GM18520 (cell line): ENCODE results near the gene CTNNBL1.

Source experiments
- ATAC-seq: cut with Tn5 transposase; IDR thresholded peaks from one replicate; pipeline ENCODE4 v1.9.1; 2021; ENCODE audit not compliant: unreplicated experiment

The CTNNBL1 gene

DNA sequence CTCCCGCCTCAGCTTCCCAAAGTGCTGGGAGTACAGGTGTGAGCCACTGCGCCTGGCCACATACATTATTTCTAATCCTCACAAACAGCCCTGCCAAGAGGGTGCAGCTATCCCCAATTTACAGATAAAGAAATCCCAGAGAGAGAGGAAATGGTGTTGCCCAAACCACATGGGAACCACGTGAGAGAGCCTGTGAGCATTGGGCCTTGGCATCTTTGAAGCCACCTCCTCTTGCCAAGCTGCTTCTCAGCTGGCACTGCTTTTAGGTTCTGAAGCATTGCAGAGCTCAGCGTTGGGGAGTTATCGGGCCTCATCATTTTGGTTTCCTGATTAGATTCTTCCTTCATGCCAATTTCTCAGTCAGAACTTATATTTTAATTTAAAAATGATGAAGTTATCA is 80.3 kb downstream of the CTNNBL1 start:
- no peak for ATAC-seq

- ATAC-seq, result no peak
These were observed 81.4 kb downstream of the CTNNBL1 start for GRCh38 chr20:37775200-37775599.

DNA sequence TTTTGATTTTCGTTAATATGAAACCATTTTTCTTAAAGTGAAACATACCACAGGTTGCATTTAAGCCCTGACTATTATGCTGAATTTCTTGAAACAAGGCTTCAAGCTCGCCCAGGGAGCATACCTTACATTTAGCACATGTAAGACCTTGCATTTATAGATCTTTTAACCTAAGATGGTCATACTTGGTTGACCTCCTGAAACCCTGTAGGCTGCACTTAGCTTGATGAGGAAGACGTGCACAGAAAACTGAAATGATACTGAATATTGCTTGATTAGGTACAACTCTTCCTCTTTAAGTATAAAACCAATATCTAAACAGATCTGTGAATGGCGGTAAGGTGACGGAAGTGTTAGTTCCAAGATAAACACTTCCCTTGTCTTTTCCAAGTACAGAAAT is 82.2 kb downstream of the CTNNBL1 start:
- no peak for ATAC-seq

- ATAC-seq, result no peak
These were observed 82.7 kb downstream of the CTNNBL1 start for GRCh38 chr20:37776526-37776925.

GRCh38 chr20:37777012-37777950 is 83.5 kb downstream of the CTNNBL1 start:
- ATAC-seq, result no peak

DNA sequence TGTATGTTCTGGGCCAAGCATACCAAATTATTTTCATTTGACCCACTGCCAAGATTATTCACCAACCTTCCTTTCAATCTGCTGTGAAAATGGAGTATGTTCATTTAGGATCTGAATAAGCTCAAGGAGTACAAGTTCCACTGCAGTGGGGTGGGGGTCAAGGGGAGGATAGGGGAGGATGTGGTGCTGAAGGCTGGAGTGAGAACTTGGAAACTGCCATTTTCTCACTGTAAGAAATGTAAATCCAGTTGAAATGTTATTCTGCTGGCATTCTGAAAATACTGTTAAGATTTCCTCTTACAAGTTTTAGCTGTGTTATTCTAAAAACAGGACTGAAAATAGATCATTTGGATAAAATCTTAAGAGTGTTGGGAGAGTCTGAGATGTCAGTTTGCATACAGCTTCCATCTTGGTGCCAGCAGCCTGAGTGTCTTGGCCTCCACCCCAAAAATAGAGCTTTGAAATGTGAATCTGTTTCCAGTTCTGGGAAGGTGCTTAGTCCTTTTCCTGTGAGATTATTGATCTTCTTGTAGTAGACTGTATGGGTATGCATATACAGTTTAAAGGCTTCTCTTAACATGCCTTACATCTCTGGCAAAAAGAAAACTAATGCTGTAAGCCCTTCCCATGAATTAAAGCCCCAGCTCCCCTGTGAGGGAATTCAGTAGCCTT is 84.3 kb downstream of the CTNNBL1 start:
- ATAC-seq, result no peak

- no peak for ATAC-seq
These were observed 87.8 kb downstream of the CTNNBL1 start for GRCh38 chr20:37781626-37782025.

GRCh38 chr20:37786043-37786442 is 92.2 kb downstream of the CTNNBL1 start:
- no peak for ATAC-seq

GRCh38 chr20:37789408-37789807 is 95.6 kb downstream of the CTNNBL1 start:
- ATAC-seq, result no peak

GRCh38 chr20:37790900-37791299 is 97.1 kb downstream of the CTNNBL1 start:
- ATAC-seq, result no peak

DNA sequence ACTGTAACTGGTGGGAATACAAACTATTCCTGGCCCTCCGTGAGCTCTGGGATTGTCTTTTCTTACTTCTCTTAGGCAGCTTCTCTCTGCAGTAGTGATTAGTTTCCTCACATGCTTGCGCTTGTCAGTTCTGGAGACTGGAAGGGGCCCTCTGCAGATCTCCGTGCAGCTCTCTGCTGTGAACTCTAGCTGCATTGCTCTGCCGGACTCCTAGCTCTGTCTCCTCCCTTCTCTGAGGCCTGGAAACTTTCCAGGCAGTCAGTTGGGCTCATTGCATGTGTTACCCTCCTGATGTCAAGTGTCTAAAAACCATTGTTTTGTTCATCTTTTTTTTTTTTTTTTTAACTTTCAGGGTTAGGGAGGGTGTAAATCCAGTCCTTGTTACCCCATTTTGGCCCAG is 102.3 kb downstream of the CTNNBL1 start:
- no peak for ATAC-seq

DNA sequence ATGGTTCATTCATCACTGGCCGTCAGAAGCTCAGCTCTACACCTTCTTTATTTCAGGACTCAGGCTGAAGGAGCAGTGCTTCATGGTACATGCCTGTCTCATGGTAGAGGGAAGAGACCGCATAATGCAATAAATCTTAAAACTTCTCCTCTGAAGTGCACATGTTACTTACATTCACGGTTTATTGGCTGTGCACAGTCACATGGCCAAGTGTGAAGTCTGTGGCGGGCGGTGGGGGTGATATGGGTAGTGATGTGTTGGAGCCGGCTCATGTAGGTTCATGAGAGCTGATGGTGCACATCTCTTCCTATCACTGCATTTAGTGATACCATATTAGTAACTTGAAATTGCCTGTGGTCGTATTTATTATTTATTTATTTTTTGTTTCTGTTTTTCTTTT is 102.9 kb downstream of the CTNNBL1 start:
- ATAC-seq, result no peak

GRCh38 chr20:37797669-37798175 is 103.9 kb downstream of the CTNNBL1 start:
- ATAC-seq, result no peak

DNA sequence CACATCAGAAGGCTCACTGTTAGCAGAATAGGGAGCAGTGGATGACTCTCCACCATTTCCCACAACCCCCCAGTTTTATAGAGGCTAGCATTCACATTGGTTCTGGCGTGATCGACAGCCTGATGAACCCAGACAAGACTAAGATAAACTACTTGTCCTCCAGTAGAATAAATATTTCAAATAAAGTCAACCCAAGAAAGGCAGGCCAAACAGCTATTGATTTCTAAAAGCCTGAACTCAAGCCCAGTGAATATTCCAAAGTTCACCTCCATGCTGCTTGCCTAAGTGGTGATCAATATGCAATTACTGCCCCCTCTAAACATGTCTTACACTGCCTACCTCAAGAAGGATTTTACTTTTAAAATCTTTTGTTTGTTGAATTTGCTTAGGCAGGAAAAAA is 104.5 kb downstream of the CTNNBL1 start:
- ATAC-seq, result no peak

DNA sequence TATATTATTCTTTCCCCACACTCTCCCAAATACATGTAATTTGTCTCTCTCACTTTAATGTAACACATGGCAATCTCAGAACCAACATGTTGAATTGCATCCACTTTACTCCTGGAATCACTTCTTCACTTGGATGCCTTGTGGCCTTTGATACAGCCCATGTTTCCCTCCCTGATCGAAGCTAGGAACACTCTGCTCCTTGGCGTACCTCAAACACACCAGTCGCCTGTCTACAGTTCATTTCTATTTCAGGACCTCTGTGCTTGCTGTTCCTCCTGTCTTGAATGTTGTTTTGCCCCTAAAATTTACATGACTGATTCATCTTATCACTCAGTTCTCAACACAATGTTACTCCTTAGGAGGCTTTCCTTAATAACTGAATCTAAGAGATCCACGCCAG is 106.8 kb downstream of the CTNNBL1 start:
- ATAC-seq, result no peak

DNA sequence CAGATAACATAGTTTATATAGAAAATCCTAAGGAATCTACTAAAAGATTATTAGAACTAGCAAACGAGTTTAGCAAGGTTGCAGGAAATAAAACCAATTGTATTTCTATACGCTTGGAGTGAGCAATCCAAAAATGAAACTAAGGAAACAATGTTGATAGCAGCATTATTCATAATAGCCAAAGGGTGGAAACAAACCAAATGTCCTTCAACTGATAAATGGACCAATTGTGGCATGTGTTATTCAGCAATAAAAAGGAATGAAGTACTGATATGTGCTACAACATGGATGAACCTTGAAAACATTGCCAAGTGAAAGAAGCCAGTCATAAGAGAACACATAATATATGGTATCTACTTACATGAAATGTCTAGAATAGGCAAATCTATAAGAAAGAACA is 108.1 kb downstream of the CTNNBL1 start:
- no peak for ATAC-seq

DNA sequence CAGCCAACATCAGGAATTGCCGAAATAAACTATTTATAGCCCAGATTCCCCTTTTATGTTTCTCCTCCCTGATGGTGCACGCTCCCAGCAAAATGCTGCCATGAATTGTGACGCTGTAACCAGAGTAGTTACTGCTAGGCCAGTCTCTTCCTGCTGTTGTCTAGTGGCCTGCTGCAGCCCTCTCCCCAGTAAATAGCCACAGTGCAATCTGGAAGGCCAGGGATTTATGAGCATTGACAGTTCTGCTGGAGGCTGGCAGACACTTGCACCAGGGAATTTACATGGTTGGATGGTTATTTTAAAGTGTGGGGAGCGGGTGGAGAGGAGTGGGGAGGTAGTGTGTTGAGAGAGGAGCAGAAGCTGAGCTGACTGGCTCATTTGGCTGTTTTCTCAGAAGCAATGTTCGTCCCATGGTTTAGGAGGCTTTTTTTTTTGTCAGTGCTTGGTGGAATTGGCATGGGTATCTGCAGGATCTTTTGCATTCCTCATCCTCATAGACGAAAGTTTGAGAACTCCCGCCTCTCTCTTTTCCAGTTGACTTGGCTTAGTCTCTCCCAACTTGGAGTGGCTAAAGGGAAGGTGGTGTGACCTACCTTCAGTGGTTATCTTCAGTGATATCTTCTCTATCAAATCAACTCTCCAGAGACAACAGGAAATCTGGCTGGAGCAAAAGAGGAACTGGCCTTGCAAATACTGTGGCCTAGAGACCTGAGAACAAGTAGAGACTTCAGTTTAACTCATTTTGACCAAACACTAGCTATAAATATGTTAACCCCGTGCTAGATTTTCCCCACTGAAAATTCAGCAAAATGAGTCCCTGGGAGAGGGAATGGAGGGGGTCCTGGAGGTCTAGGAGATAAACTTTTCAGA is 109.8 kb downstream of the CTNNBL1 start:
- no peak for ATAC-seq

DNA sequence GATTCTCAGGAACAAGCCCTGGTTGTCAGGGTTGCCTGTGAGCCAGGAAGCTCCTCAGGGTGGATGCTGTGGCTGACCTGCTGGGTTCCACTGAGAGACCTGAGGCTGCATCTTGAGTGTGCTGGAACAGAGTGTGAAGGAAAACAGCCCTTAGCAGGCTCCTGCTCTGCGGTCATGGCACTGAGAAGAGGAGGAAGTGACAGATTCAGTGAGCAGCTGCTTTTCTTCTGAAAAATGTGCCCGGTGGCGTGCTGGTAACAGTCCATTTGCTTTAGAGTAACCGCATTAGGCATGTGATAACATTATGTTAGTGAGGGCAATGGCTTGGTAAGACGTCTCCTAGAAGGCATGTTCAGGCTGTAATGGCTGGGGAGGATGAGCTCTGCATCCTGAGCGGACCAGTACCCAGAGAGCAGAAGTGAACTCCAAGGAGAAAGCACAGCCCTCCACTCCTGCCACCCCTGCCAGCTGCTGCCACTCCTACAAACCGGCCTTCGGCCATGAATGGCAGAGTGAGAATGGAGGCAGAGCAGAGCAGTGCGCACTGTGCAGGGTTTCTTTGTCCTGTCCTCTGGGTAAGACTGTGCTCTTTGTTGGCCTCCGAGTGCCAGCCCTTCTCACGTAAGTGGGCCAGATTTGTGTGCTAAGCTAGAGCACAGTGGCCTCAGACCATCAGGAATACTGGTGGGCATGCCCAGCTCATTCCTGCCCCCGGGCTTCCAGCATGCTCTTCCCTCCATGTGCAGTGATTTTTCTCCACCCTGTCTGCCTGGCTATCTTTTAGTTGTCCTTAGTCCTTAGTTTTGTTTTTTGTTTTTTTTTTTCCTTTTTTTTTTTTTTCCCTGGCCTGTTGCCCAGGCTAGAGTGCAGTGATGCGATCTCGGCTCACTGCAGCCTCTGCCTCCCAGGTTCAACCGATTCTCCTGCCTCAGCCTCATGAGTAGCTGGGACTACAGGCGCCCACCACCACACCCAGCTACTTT is 111.0 kb downstream of the CTNNBL1 start:
- ATAC-seq, result peak; percentile 54

DNA sequence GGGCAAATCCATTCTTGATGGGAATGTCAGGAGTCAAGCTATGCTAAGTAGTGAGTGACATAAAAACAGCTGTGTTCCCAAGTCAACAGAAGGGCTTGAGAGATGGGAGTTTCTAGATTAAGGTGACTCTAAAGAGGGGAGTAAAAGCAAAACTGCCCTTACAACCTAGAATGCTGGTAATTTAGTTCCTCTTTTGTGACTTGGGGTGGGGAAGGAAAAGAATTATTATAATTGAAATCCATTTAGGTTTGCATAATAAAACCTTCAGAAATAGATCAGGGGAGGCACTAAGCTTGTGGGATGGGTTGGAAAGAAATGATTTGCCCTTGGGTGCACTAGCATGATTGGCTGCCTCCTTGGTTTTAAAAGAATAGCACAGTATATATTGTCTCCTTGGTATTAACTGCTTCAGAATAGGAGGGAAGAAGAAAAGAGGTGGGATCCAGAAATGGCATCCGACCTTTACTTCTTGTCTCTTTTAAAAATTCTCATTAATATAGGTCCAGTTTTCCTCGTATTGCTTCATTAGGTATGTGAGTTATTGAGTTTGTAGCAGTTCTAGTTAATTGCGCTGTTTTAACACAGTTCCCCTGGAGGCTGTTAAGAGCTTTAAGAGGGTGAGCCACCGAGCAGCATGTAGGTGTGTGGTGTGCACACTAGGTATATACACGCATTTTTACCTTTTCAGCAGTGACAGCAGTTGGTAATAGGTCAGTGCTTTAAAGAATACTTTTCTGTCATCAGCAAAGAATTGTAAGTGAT is 113.8 kb downstream of the CTNNBL1 start:
- no peak for ATAC-seq
